ENCODE measurements around the gene ACADVL.

The ACADVL gene

GRCh38 chr17:7217113-7217987 lies 2.4 kb upstream of the ACADVL start:
- peak; percentile 87 for DNase-seq (ENCODE audit: low spot score)

DNA sequence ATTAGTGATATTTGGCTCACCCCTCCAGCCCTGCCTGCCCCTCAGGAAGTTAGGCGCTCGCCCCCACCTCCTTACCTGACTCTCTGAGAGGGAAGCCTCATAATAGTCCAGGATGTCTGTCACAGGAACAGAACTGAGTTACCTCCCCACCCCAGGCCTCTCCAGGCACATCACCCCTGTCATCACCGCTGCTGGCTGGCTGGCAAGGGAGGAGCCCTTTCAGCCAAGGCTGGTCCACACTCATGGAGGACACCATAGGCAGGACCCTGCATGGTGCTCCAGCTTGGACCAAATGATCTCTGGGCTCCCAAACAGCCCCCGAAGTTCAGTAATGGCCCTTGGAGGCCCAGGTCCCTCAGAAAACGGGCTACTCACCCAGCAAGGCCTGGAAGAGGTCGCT lies 1.6 kb upstream of the ACADVL start:
- DNase-seq (ENCODE audit: low spot score), result no peak

DNA sequence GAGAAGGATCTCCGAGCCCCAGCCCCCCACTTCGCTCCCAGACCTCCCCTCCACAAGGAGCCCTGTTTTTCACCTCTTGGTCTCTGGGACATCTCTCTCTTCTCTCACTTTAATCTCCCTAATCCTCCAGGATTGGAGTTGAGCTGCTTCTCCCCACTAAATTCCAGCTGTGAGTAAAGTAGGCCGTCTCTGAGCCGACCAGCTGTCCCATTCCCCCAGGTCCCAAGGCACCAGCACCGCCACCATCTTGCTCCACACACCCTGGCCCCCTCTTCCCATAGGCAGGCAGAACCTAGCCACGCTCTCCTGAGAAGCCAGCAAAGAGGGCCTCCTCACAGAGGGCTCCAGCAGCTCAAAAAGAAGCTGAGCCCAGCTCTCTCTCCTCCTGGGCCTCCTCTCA lies 980 bp upstream of the ACADVL start:
- DNase-seq (ENCODE audit: low spot score), result no peak

DNA sequence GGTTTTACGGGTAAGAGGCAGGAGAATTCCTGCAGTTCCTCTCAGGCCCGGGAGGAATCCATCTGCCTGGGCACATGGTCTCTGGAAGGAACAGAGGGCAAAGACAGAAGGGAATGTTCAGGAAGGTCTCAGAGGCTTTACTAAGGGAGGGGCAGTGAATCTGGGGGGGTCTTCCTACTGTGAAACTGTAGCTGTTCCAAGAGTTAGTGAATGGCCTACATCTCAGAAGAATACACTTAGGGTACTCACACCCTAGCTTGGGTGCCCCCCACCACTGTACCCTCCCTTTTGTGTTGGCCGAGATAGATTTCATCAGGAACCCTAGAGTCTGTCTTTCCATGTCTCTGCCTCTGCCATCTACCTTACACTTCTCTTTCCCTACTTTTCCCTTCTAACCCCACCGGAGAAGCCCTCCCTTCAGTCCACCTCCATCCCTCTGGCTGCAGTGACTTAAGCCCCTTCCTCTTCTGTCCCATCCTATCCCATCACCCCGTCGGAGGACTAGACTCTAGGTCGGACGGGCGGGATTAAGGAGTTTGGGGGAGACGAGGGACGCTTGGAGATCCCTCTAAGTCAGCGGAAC lies 418 bp upstream of the ACADVL start:
- no peak for DNase-seq (ENCODE audit: low spot score)

GRCh38 chr17:7220593-7221277 lies 997 bp downstream of the ACADVL start:
- no peak for DNase-seq (ENCODE audit: low spot score)

DNA sequence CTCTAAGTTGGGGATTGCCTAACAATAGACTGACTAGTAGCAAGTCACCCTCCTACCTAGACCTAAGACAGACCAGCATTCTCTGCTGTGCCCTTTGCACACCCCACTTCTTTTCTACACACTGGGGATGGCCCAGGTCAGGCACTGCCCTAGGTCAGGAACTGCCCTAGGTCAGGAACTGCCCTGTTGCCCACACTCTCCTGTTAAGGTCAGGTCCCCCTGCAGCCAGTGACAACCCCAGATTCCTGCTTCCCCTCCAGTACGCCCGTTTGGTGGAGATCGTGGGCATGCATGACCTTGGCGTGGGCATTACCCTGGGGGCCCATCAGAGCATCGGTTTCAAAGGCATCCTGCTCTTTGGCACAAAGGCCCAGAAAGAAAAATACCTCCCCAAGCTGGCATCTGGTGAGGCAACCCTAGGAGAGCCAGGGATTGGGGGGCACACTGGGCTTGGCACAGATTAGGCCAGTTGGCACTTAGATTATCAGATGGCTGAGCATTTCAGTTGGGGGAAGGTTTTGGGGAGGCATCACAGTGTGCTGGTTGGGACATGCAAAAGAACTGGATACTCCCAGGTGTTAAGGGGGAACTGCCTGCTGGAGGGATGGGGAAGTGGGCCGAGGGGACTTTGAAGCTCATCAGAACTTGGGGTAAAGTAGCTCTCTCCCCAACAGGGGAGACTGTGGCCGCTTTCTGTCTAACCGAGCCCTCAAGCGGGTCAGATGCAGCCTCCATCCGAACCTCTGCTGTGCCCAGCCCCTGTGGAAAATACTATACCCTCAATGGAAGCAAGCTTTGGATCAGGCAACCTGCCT lies 1.7 kb downstream of the ACADVL start:
- no peak for DNase-seq (ENCODE audit: low spot score)

DNA sequence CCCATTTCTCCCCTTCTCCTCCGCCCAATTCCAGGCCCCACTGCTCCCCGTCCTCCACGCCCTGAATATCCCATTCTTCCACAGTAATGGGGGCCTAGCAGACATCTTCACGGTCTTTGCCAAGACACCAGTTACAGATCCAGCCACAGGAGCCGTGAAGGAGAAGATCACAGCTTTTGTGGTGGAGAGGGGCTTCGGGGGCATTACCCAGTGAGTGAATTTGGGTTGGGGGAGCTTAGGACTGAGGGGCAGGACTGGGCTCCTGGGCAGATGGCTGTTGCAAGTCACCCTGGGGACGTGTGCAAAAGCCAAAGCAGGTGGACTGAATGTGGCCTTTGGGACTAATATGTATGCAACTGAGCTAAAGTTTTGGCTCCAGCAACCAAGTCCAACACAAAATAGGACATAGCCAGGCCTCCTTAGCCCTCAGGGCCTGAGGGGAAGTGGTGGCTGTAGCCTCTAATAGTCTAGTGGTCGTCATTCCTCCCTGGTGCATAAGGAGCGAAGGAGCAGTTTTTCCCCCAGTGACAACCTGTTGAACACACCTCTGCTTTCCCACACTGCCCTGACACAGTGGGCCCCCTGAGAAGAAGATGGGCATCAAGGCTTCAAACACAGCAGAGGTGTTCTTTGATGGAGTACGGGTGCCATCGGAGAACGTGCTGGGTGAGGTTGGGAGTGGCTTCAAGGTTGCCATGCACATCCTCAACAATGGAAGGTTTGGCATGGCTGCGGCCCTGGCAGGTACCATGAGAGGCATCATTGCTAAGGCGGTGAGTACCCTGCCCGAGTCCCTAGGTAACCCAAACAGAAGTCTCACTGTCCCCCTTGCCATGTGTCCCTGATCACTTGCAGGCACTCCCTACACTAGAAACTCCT lies 2.6 kb downstream of the ACADVL start:
- DNase-seq (ENCODE audit: low spot score), result no peak

DNA sequence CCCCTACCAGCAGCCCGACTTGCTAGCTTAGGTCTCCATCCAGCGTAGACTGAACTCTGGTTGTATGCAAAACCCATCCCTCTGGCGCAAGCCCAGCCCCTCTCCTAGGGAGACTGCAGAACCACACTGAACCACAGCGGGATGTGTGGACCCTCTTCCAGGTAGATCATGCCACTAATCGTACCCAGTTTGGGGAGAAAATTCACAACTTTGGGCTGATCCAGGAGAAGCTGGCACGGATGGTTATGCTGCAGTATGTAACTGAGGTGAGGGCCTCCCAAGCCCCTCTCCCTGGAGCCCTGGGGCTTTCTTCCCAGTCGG lies 3.2 kb downstream of the ACADVL start:
- DNase-seq (ENCODE audit: low spot score), result no peak

DNA sequence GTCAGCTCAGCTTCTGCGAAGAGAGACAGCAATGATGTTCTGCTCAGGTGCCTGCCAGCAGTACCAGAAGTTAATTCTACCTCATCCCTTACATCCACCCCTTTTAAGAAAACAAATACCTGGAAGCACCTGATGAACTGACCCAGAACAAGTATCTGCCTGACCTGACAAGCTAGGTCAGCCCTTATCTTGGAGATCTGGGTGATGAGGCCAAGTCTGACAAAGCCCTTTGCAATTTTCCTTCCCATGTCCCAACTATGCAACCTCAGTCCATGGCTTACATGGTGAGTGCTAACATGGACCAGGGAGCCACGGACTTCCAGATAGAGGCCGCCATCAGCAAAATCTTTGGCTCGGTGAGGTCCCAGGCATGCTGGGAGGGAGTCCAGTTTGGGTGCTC lies 3.6 kb downstream of the ACADVL start:
- DNase-seq (ENCODE audit: low spot score), result no peak

GRCh38 chr17:7224110-7224509 lies 4.4 kb downstream of the ACADVL start:
- DNase-seq (ENCODE audit: low spot score), result peak; percentile 55

- no peak for DNase-seq (ENCODE audit: low spot score)
Observed at GRCh38 chr17:7224661-7225111, 4.9 kb downstream of the ACADVL start.

DNA sequence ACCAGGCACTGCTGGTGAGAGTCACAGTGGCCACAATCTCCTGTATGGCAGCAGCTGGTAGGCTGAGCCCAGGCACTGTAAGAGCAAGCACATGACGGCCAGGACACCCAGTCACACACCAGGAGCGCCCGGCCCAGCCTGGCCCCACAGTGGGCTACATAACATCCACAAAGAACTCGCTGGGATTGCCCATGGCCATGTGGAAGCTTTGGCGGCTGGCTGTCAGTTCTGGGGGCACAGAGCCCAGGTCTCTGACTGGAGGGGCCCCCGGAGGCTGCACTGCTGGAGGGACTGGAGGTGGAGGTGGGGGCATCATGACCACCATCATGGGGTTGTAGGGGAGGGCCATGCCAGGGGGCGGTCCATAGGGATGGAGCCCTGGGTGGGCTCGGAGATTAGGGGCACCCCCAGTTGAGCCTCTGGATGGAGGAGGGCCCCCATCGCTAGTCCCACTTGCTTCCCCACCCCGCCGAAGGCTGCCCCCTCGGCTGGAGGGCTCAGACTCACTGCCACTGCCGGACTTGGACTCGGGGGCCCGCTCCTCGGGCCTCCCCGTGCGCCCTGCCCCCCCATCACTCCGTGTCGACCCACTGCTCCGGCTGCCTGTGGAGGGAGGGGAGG lies 6.1 kb downstream of the ACADVL start:
- DNase-seq (ENCODE audit: low spot score), result no peak

- no peak for DNase-seq (ENCODE audit: low spot score)
Observed at GRCh38 chr17:7226721-7227710, 7.3 kb downstream of the ACADVL start.

DNA sequence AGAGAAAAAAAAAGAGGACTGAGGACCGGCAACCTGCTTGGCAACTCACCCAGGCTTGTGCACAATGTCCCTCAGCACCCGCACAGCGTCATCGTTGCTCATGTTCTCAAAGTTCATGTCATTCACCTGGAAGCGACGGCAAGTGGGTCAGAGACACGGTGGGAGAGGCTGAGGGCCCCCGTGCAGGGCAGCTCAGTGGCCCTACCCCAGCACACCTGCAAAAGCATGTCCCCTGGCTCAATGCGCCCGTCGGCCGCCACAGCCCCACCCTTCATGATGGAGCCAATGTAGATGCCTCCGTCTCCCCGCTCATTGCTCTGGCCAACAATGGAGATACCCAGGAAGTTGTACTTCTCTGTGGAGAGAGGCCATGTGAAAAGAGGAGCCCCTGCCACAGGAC lies 9.2 kb downstream of the ACADVL start:
- DNase-seq (ENCODE audit: low spot score), result no peak

- DNase-seq (ENCODE audit: low spot score), result no peak
Observed at GRCh38 chr17:7229504-7229903, 9.8 kb downstream of the ACADVL start.

DNA sequence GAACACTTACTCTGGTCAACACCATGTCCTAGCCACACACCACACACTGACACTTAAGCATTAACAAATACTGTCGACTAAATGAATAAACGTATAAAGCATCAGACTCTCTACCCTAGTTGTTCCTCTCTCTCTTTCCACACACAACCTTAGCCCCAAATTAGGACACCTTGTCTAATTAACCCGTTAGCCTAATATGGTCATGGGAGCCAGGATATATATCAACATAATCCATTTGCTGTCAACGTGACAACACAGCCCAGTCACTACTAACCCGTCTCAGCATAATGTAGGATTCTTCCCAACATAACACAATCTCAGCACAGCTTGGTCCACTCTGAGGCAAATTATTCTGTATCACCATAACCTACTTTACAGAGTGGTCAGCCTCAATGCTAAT lies 12.4 kb downstream of the ACADVL start:
- no peak for DNase-seq (ENCODE audit: low spot score)

- no peak for DNase-seq (ENCODE audit: low spot score)
Observed at GRCh38 chr17:7233701-7234082, 14.0 kb downstream of the ACADVL start.

DNA sequence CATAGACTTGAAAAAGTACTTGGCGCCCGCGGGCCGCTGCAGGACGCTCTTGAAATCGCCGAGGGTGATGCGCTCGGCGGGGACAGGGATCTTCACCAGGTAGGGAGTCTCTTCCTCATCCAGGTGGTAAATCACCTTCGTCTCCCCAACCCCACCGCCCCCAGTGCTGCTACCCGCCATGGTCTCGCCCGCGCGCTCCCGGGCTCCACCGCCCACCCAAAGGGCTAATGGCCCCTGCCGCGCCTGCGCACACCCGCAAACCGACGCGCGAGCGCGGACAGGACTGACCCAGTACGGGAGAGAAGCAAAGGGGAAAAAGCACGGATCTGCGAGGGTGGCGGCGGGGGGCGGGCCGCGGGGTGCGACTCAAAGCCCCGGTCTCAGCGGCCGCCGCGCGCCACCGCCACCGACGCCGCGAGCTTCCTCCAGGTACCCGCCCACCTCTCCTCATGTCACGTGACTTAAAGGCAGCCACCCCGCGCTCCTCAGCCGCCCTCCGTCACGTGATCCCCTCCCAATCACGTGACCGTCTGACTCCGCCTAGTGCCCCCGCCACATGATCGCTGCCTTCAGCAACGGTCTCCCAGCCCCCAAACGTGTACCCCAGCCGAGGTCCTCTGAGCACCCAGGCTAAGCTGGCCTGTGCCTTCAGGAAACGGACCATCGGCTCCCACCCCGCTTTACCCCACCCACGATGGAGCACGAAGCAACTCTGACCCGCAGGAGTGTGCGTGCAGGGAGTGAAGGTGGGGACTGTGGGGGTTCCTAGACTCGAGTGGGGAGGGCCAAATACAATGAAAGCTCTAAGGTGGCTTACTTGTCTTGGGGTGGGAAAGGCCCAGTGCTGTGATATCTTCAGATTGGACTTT lies 14.6 kb downstream of the ACADVL start, which contains the start of gene DVL2:
Gene DVL2 (minus strand): TSS at position 435 of the 869 bp plus-strand sequence. CDS start 255 bp downstream, at position 180.
- DNase-seq (ENCODE audit: low spot score), result peak; percentile 97

Measured in left forelimb (tissue), 1 donor.